ENCODE results near the gene CD70.
"Not testable (repeated sequence)": the region's sequence is repeated elsewhere in the genome, so short reads cannot be mapped to it uniquely, and the experiment has no call there.

CD70 gene

DNA sequence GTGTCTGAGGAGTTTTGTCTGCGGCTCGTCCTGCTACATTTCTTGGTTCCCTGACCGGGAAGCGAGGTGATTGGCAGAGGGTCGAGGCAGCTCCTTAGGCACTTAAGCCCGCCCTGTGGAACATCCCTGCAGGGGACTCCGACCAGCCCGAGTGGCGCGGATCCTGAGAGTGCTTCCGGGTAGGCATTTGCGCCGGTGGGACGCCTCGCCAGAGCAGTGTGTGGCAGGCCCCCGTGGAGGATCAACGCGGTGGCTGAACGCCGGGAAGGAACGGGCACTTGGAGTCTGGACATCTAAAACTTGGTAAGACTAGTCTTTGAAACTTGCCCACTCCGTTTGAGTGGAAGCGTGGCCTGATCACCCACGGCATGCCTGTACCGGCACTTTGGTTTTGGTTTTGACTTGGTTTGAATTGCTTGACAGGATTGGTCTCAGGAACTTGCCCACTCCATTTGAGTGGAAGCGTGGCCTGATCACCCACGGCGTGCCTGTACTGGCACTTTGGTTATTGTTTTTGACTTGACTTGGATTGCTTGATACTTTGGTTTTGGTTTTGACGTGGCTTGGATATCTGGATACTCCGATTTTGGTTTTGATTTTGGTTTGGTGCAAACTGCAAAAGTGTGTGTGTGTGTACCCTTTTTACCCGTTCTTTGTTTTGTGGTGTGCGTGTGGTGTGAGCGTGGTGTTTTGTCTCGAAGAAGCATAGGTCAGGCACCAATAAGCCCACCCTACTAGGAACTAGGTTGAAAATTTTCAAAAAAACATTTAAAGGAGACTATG is 6.7 kb upstream of the CD70 start:
- DNase-seq (ENCODE audit: low read depth), result not testable (repeated sequence)

DNA sequence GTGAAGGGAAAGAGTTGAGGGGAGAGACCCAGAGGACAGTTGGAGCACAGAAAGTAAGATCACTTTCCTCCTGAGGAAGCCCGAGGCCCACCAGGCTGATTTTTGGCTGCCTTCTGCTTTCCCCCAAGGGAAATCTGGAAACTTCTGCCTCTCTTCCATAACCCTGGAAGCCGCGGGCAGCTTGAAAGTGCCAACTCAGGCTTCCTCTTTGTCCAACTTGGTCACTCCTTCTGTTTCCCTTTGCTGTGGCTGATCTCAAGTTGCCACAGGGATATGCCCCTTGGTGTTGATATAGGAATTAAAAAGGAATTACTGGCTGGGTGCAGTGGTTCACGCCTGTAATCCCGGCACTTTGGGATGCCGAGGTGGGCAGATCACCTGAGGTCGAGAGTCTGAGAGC is 5.7 kb upstream of the CD70 start:
- no peak for DNase-seq (ENCODE audit: low read depth)

DNA sequence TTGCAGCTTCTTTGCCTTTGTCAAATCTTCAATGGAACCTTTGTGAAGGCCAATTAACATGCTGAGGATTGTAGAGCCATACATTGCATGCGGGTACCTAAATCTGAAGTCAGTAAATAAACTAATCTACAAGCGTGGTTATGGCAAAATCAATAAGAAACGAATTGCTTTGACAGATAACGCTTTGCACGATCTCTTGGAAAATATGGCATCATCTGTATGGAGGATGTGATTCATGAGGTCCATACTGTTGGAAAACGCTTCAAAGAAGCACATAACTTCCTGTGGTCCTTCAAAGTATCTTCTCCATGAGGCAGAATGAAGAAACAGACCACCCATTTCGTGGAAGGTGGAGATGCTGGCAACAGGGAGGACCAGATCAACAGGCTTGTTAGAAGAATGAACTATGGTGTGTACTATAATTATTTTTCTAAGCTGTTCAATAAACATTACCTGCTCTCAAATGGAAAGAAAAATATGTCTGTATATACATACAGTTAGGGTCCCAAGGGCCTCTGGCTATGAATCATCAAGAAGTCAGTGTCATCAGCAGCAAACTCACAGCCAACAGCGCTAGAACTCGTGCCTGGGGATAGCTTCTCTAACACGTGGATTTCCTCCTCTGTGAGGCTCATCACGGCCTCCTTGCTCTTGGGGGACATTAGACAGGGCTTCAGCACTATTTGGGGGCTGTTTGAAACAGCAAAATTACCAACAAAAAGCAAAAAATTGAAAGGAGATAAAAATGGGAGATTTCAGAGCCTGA is 2.9 kb upstream of the CD70 start:
- no peak for DNase-seq (ENCODE audit: low read depth)

DNA sequence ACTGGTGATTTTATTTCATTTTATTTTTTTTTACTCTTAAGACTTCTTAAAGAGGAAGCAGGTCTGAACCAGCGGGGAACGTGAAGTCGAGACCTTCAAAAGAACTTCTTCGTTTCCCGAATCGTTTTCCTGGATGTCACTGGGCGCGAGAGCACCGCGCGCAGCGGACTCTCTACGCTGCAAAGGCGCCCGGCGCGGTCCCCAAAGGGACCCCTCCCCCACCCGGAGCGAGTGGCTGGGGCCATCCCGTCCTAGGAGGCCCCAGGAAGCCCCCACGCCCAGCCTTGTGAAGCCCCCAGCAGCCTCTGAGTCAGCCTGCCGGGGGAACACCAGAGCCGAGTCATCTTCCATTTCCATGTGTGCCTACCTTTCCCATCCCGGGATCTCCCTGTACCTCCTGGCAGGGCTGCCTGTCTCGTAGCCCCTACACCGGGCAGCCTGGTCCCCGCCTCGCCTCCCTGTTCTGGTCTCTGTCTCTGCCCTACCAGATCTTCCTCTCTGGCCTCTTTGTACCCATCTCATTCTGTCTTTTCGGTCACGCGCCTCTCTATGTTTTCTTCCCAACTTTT is 608 bp downstream of the CD70 start:
- DNase-seq (ENCODE audit: low read depth), result no peak

DNA sequence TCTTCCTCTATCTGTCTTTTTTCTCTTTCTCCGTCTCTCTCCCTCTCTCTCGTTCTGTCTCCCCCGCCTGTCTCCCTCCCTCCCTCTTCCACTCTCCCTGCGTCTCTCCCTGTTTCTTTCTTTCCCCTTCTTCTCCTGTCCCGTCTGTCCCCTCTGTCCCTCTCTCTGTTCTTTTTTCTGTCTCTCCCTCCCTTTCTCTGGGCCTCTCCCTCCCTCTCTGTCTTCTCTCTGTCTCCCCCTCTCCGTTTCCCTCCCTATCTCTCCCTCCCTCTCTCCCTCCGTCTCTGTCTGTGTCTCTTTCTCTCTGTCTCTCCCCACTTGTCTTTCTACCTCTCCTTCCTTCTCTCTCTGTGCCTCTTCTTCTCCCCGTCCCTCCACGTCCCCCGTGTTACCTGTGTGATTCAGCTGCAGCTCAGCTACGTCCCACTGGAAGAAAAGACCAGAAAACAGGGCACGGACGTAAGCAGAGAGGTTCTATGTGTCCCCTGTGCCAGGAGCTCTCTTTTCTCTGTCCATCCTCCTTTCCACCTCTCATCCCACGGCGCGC is 1.2 kb downstream of the CD70 start:
- no peak for DNase-seq (ENCODE audit: low read depth)

DNA sequence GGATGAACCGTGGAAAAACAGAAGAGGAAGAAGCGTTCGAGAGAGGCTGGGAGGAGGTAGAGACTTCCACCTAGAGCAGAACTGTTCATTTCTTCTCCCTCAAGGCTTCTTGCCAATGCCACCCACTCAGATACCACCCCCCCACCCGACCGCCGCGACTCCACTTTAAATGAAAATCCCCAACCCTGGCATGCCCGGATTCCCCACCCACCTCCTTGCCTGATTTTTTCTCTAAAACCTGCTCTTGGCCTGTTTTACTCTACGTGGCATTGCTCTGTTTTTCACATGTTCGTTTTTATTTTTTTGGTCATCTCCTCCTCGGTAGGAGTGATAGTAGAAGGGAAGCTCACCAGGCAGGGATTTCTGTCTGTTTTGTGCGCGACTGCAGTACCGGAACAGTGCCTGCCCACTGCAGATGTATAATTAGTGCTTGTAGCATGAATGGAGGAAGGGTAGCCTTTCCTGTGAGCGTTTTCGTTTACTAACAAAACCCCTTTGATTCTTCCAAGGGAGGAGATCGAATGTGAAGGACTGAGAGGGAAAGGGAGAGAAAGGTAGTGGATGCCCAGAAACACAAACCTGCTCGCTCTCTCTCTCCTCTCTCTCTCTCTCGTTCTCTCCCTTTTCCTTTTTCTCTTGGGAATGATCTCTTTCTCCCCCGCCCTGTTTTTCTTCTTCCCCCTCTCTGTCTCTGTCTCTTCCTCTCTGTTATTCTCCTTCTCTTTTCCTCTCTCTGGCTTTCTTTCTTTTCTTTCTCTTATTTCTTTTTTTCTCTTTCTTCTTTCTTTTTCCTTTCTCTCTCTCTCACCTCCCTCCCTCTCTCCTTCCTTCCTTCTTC is 2.2 kb downstream of the CD70 start:
- DNase-seq (ENCODE audit: low read depth), result no peak

DNA sequence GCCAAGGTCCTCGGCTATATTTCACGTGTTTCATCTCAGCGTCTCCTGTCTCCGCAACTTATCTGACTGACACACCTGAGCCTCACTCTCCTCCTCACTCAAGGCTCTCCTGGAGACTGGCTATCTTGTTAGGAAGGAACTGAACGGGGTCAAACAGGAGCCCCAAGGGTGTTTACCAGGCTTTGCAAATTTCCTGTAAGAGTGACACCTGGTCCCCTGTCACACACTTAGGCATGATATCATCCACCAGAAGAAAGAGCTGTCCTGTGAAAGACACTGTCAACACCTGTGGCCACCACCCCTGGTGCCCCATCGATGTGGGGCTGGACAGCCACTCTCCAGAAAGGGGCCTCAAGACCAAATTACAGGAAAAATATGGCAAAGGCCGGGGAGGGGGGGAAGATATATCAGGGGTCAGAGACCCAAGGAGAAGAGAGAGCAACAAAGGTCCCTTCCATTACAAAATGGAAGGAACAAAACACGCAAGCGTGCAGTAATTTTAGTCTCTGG is 2.9 kb downstream of the CD70 start:
- DNase-seq (ENCODE audit: low read depth), result no peak

DNA sequence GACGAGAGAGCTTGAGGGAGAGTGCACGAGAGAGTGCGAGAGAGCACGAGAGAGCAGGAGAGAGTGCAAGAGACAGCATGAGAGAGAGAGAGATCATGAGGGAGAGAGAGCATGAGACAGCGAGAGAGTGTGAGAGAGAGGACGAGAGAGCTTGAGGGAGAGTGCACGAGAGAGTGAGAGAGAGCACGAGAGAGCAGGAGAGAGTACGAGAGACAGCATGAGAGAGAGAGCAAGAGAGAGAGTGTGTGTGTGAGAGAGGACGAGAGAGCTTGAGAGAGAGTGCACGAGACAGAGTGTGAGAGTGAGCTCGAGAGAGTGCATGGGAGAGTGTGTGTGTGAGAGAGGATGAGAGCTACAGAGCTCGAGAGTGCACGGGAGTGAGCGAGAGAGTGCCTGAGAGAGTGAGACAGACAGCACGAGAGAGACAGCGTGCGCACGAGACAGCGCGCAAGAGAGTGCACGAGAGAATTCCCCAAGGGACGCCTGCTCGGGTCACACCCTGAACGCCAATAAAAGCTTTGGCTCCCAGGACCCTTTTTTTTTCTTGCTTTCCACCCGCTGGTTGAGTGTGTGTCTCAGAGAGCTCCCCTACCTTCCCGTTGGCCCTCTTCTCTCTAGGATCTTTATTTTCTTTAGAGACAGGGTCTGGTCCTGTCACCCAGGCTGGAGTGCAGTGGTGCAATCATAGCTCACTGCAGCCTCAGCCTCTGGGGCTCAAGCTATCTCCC is 3.7 kb downstream of the CD70 start:
- no peak for DNase-seq (ENCODE audit: low read depth)

DNA sequence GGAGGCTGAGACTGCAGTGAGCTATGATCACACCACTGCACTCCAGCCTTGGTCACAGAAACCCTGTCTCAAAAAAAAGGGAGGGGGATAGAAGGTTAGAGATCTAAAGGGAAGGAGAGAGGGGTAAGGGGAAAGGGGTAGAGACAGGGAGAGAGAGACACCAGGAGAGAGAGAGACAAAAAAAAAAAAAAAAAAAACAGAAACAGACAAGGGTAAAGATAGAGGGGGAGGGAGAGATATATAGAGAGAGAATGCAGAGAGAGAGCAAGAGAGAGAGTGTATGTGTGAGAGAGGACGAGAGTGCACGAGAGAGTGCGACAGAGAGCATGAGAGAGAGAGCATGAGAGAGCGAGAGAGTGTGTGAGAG is 4.2 kb downstream of the CD70 start:
- no peak for DNase-seq (ENCODE audit: low read depth)

DNA sequence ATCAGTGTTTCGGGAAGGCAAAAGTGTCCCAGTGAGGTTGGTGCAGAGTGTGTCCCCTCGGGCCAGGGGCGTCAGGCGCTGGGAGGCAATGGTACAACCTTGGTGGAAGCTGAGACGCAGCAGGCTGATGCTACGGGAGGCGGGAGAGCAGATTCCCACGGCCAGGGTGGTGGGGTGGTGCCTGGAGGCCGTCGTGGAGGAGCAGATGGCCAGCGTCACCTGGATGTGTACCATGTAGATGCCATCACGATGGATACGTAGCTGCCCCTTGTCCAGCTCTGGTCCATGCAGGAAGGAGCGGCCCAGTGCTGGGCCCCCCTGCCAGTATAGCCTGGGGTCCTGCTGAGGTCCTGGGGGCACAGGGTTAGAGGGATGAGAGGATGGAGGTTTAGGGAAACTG is 4.9 kb downstream of the CD70 start:
- DNase-seq (ENCODE audit: low read depth), result no peak

DNA sequence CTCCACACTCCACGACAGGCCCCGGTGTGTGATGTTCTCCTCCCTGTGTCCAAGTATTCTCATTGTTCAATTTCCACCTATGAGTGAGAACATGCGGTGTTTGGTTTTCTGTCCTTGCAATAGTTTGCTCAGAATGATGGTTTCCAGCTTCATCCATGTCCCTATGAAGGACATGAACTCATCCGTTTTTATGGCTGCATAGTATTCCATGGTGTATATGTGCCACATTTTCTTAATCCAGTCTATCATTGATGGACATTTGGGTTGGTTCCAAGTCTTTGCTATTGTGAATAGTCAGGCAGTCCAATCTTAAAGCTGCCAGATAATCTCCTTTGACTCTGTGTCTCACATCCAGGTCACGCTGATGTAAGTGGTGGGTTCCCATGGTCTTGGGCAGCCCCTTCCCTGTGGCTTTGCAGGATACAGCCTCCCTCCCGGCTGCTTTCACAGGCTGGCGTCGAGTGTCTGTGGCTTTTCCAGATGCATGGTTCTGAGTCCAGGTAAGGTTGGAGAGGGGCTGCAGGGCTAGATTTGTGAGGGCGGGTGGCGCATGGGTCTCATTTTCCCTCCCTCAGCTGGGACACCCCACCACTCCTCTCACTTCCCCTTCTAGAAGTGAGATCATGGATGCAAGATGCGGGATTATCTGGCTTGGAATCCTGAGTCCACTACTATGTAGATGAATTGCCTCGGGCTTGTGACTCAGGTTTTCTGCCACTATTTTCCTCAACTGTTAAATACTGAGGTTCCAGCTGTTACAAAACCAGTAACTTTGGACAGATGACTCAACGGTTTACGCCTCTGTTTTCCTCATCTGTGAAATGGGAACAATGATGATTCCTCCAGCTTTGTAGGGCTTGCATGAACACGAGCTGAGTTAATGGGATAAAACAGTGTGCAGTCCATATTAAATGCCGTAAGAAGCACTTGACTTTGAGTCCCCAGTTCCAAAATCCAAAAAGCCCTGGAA is 8.2 kb downstream of the CD70 start:
- DNase-seq (ENCODE audit: low read depth), result not testable (repeated sequence)

DNA sequence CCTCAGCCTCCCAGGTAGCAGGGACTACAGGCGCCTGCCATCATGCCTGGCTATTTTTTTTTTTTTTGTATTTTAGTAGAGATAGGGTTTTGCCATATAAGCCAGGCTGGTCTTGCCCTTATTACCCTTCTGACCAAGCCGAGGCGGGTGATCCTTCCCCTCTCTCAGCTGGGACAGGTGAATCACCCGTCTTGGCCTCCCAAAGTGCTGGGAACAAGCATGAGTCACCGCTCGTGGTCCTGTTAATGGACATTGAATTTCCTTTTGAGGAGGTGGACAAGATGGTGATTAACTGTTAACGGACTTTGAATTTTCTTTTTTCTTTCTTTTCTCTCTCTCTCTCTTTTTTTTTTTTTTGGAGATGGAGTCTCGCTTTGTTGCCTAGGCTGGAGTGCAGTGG is 10.6 kb downstream of the CD70 start:
- DNase-seq (ENCODE audit: low read depth), result no peak

DNA sequence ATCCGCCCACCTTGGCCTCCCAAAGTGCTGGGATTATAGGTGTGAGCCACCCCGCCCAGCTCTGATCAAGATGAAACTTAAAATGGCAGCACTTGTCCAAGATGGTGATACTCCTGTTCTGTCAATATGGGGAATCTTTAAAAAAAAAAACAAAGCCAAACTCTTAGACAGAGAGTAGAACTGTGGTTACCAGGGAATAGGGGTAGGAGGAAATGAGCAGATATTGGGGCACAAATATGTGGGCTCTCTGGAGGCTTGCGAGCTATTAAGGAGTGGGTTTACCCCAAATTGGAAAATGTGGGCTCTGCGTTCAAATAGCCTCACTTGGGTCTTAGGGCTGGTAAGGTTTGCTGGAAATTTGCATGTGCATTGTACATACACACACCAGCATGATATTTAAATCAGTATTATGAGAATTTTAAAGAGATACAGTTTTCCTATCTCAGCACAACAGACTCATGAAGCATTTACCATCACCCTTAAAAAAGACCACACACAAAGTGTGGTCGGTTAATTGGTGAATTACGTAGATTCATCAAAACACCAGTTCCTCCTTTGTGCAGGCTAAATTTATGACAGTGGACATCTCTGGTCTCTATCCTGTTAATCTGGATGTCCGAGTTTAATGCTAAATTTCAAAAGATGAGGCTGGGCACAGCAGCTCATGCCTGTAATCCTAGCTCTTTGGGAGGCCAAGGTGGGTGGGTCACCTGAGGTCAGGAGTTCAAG is 11.3 kb downstream of the CD70 start:
- no peak for DNase-seq (ENCODE audit: low read depth)

DNA sequence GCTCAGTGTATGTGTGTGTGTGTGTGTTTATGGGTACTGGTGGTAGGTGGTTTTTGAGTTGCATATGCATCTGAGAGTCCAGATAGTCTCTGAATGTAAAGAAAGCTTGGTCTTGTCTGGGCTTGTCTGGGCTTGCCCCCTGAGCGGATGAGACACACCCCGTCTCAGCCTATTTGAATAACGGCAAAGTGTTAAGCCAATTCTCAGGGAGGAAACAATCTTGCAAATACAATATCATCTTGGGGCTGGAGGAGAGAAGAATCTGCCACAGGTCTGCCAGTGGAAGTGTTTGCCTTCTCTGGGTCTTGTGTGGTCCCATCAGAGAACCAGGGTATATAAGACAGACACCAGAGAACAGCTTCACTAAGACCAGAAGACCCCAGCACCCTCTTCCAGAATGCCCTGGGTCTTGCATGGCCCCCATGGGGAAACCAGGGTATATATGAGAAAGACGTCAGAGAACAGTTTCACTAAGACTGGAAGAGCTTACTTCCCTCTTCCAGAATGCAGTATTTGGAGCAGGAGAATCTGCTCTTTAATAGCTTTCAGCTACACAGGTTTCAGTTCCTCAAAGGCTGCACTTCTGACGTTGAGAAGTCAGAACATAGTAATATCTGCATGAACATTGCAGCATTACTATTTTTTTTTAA is 13.3 kb downstream of the CD70 start:
- no peak for DNase-seq (ENCODE audit: low read depth)

DNA sequence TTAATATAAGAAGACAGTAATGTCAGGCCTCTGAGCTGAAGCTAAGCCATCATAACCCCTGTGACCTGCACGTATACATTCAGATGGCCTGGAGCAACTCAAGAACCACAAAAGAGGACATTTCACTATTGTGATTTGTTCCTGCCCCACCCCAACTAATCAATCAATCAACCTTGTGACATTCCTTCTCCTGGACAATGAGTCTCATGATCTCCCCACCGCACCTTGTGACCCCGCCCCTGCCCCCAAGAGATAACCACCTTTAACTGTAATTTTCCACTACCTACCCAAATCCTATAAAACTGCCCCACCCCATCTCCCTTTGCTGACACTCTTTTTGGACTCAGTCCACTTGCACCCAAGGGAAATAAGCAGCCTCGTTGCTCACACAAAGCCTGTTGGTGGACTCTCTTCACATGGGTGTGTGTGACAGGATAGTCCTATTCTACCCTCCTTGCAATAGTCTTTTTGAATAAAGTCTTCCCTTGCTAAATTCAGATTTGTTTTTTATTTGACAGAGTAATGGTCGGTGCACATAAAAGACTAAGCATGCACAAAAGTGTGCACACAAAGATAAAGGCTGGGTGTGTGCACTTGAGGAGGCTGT is 14.0 kb downstream of the CD70 start:
- DNase-seq (ENCODE audit: low read depth), result no peak

DNA sequence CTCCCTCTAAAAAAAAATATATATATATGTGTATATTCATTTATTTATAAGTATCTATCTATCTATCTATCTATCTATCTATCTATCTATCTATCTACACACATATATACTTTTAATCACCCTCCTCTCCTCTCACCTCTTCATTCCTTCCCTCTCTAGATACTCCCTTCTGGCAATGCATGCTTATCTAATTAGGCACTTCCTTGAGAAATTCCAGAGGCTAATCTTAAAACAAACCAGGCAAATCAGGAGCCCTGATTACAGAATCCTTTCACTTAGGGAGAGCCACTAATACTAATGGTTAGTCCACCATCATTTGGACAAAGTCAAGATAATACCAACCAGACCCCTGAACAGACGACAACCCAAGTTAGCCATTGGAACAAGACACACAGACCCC is 17.6 kb downstream of the CD70 start:
- no peak for DNase-seq (ENCODE audit: low read depth)

DNA sequence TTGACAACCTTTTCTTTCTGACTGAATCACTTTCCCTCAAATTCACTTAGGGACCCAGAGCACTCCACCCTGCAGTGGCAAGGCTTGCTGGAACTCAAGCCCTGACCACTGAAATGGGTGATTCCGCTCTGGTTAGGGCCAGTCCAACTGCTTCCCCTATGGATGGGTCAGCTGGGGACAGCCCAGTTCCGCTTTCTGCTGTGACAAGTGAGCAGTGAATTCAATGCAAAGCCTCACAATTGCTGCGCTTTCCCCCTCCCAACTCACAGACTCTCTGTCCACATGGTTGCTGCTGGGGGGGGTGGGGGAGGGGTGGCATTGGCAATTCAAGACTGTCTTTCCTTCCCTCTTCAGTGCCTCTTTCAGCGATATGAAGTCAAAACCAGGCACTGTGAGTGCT is 18.7 kb downstream of the CD70 start:
- DNase-seq (ENCODE audit: low read depth), result no peak

DNA sequence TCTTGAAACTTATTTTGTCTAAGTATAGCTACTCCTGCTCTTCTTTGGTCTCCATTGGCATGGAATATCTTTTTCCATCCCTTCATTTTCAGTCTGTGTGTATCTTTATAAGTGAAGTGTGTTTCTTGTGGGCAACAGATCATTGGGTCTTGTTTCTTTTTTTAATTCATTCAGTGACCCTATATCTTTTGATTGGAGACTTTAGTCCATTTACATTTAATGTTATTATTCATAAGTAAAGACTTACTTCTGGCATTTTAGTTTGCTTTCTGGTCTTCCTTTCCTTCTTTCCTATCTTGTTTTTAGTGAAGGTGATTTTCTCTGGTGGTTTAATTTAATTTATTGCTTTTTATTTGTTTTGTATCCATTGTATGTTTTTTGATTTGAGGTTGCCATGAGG is 19.8 kb downstream of the CD70 start:
- DNase-seq (ENCODE audit: low read depth), result no peak
